ENCODE measurements around the gene DMD. TPM values are rescaled to one million over a fixed set of nuclear protein-coding genes. Genes with fewer than 3 reads are reported as not detected.

Gene DMD
- total RNA-seq, 1 donor from 2014 or later, result 23.9 TPM

GRCh38 chrX:32370456-32371205, 840.7 kb downstream of the DMD start:
- Mint-ChIP-seq H3K4me3 (ENCODE audit: low read depth) (no peak overlapping the region), H3K36me3 (ENCODE audit: insufficient read depth) (no peaks in the 10 kb centered on the region), H3K27me3 (no peaks in the 10 kb centered on the region), H3K4me1 (ENCODE audit: low read depth) (peaks cover 3% of the 10 kb centered on the region), H3K9me3 (ENCODE audit: low read depth) (peaks cover 12% of the 10 kb centered on the region), H3K27ac (no peak overlapping the region)
- DNase-seq (ENCODE audit: low spot score, unreplicated experiment), result no peak
- TF ChIP-seq, protein P1, sequence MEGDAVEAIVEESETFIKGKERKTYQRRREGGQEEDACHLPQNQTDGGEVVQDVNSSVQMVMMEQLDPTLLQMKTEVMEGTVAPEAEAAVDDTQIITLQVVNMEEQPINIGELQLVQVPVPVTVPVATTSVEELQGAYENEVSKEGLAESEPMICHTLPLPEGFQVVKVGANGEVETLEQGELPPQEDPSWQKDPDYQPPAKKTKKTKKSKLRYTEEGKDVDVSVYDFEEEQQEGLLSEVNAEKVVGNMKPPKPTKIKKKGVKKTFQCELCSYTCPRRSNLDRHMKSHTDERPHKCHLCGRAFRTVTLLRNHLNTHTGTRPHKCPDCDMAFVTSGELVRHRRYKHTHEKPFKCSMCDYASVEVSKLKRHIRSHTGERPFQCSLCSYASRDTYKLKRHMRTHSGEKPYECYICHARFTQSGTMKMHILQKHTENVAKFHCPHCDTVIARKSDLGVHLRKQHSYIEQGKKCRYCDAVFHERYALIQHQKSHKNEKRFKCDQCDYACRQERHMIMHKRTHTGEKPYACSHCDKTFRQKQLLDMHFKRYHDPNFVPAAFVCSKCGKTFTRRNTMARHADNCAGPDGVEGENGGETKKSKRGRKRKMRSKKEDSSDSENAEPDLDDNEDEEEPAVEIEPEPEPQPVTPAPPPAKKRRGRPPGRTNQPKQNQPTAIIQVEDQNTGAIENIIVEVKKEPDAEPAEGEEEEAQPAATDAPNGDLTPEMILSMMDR (IDR thresholded peaks at IDR 0.05; ENCODE audit: unreplicated experiment), result no peak

- H3K4me3 Mint-ChIP-seq (ENCODE audit: low read depth), result no peak overlapping the region
- TF ChIP-seq, protein P1 (IDR thresholded peaks at IDR 0.05; ENCODE audit: unreplicated experiment), result no peak
- peaks cover 4% of the 10 kb centered on the region for H3K27me3 Mint-ChIP-seq
- H3K9me3 Mint-ChIP-seq (ENCODE audit: low read depth), result peaks cover 33% of the 10 kb centered on the region
- DNase-seq (ENCODE audit: low spot score, unreplicated experiment), result no peak
- H3K4me1 Mint-ChIP-seq (ENCODE audit: low read depth), result peaks cover 6% of the 10 kb centered on the region
- H3K27ac Mint-ChIP-seq, result no peak overlapping the region
- no peaks in the 10 kb centered on the region for H3K36me3 Mint-ChIP-seq (ENCODE audit: insufficient read depth)
These were observed 917.2 kb downstream of the DMD start for GRCh38 chrX:32293962-32294700.

DNA sequence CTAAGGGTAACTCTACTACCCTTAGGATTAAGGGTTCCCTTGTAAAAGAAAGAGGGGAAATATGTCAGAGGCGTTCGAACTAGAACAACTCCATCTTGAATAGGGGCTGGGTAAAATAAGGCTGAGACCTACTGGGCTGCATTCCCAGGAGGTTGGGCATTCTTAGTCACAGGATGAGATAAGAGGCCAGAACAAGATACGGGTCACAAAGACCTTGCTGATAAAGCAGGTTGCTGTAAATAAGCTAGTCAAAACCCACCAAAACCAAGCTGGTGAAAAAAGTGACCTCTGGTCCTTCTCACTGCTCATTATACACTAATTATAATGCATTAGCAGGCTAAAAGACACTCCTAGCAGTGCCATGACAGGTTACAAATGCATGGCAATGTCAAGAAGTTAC, 922.0 kb downstream of the DMD start:
- DNase-seq (ENCODE audit: low spot score, unreplicated experiment), result no peak
- TF ChIP-seq, protein P1 (IDR thresholded peaks at IDR 0.05; ENCODE audit: unreplicated experiment), result no peak
- Mint-ChIP-seq H3K9me3 (ENCODE audit: low read depth) (peaks cover 24% of the 10 kb centered on the region), H3K4me1 (ENCODE audit: low read depth) (peaks cover 5% of the 10 kb centered on the region), H3K27me3 (peaks cover 4% of the 10 kb centered on the region), H3K4me3 (ENCODE audit: low read depth) (no peak overlapping the region), H3K36me3 (ENCODE audit: insufficient read depth) (no peaks in the 10 kb centered on the region), H3K27ac (no peak overlapping the region)

GRCh38 chrX:32281853-32282252, 929.5 kb downstream of the DMD start:
- TF ChIP-seq, protein P1 (IDR thresholded peaks at IDR 0.05; ENCODE audit: unreplicated experiment), result no peak
- Mint-ChIP-seq H3K36me3 (ENCODE audit: insufficient read depth) (no peaks in the 10 kb centered on the region), H3K9me3 (ENCODE audit: low read depth) (peaks cover 32% of the 10 kb centered on the region), H3K4me1 (ENCODE audit: low read depth) (no peaks in the 10 kb centered on the region), H3K27me3 (no peaks in the 10 kb centered on the region), H3K27ac (no peak overlapping the region), H3K4me3 (ENCODE audit: low read depth) (no peak overlapping the region)
- no peak for DNase-seq (ENCODE audit: low spot score, unreplicated experiment)

GRCh38 chrX:32280921-32281320, 930.4 kb downstream of the DMD start:
- Mint-ChIP-seq H3K27me3 (no peaks in the 10 kb centered on the region), H3K27ac (no peak overlapping the region), H3K4me1 (ENCODE audit: low read depth) (no peaks in the 10 kb centered on the region), H3K9me3 (ENCODE audit: low read depth) (peaks cover 32% of the 10 kb centered on the region), H3K36me3 (ENCODE audit: insufficient read depth) (no peaks in the 10 kb centered on the region), H3K4me3 (ENCODE audit: low read depth) (no peak overlapping the region)
- DNase-seq (ENCODE audit: low spot score, unreplicated experiment), result no peak
- TF ChIP-seq, protein P1 (IDR thresholded peaks at IDR 0.05; ENCODE audit: unreplicated experiment), result no peak
